SK-N-SH treated with all-trans-retinoic acid at 6 μM for 48 hours (cell line): Measurements from ENCODE around the gene TSPAN10.
"Not testable (repeated sequence)": the region's sequence is repeated elsewhere in the genome, so short reads cannot be mapped to it uniquely, and the experiment has no call there.

Experiments
- ATAC-seq: fragments of 200-7000 bp; cut with Tn5 transposase; 3 replicates; pipeline ENCODE4 v1.9.1; 2020; ENCODE audit warnings: mild to moderate bottlenecking, moderate library complexity
- ARNTL ChIP-seq: fragments of 450-650 bp; formaldehyde crosslinking; IDR thresholded peaks from 2 replicates; pipeline ENCODE4 v1.5.0; 2020; ENCODE audit warnings: low read depth, mild to moderate bottlenecking, moderate library complexity, borderline replicate concordance
- CREB5 ChIP-seq: fragments of 250-450 bp; sonication (Bioruptor Pico); IDR thresholded peaks from 2 replicates; pipeline ENCODE4 v1.5.1; 2020; ENCODE audit warnings: low read depth, mild to moderate bottlenecking, moderate library complexity
- CSDC2 ChIP-seq: fragments of 250-450 bp; sonication (Bioruptor Pico); IDR thresholded peaks from 2 replicates; pipeline ENCODE4 v1.5.0; 2020; ENCODE audit warnings: mild to moderate bottlenecking, moderate library complexity
- ESRRG ChIP-seq: fragments of 250-450 bp; sonication (Bioruptor Pico); IDR thresholded peaks from 2 replicates; pipeline ENCODE4 v1.6.1; 2021; ENCODE audit warnings: mild to moderate bottlenecking
- ISL1 ChIP-seq: fragments of 250-450 bp; sonication (Bioruptor Pico); IDR thresholded peaks from 2 replicates; pipeline ENCODE4 v2.1.2; 2022; ENCODE audit warnings: mild to moderate bottlenecking, moderate library complexity
- OSR1 ChIP-seq: fragments of 250-450 bp; sonication (Bioruptor Pico); IDR thresholded peaks from 2 replicates; pipeline ENCODE4 v1.8.0; 2022; ENCODE audit warnings: moderate library complexity, mild to moderate bottlenecking, inconsistent platforms
- POU6F1 ChIP-seq: fragments of 250-450 bp; sonication (Bioruptor Pico); IDR thresholded peaks from 2 replicates; pipeline ENCODE4 v1.8.0; 2021; ENCODE audit warnings: low read depth, mild to moderate bottlenecking, moderate library complexity, borderline replicate concordance
- PPARA ChIP-seq: fragments of 250-450 bp; sonication (Bioruptor Pico); IDR thresholded peaks from 2 replicates; pipeline ENCODE4 v1.5.0; 2020; ENCODE audit warnings: mild to moderate bottlenecking, borderline replicate concordance
- RARB ChIP-seq: fragments of 250-450 bp; sonication (Bioruptor Pico); IDR thresholded peaks from 2 replicates; pipeline ENCODE4 v1.8.0; 2021; ENCODE audit warnings: mild to moderate bottlenecking, moderate library complexity
- SNAI2 ChIP-seq: fragments of 250-450 bp; sonication (Bioruptor Pico); IDR thresholded peaks from 2 replicates; pipeline ENCODE4 v1.5.0; 2020; ENCODE audit warnings: mild to moderate bottlenecking, moderate library complexity
- TCF4 ChIP-seq: fragments of 250-450 bp; sonication (Bioruptor Pico); IDR thresholded peaks from 2 replicates; pipeline ENCODE4 v1.8.0; 2021; ENCODE audit warnings: mild to moderate bottlenecking, moderate library complexity, borderline replicate concordance
- TOX ChIP-seq: fragments of 250-450 bp; sonication (Bioruptor Pico); IDR thresholded peaks from 2 replicates; pipeline ENCODE4 v1.8.0; 2021; ENCODE audit warnings: mild to moderate bottlenecking, moderate library complexity, borderline replicate concordance
- TSHZ2 ChIP-seq: fragments of 250-450 bp; sonication (Bioruptor Pico); IDR thresholded peaks from 2 replicates; pipeline ENCODE4 v1.5.0; 2020; ENCODE audit warnings: mild to moderate bottlenecking, moderate library complexity
- ZC3H10 ChIP-seq: fragments of 250-450 bp; sonication (Bioruptor Pico); IDR thresholded peaks from 2 replicates; pipeline ENCODE4 v1.5.1; 2021; ENCODE audit warnings: mild to moderate bottlenecking, moderate library complexity
- ZFP3 ChIP-seq: fragments of 250-450 bp; sonication (Bioruptor Pico); IDR thresholded peaks from 2 replicates; pipeline ENCODE4 v1.5.0; 2020; ENCODE audit warnings: mild to moderate bottlenecking, moderate library complexity
- ZFP30 ChIP-seq: fragments of 450-650 bp; formaldehyde crosslinking; IDR thresholded peaks from 2 replicates; pipeline ENCODE4 v1.5.0; 2022; ENCODE audit warnings: mild to moderate bottlenecking, moderate library complexity
- ZNF565 ChIP-seq: fragments of 450-650 bp; formaldehyde crosslinking; conservative IDR thresholded peaks from 2 replicates; pipeline ENCODE4 v1.5.0; 2020; ENCODE audit warnings: low read depth, mild to moderate bottlenecking, moderate library complexity
- ZNF70 ChIP-seq: fragments of 450-650 bp; formaldehyde crosslinking; IDR thresholded peaks from 2 replicates; pipeline ENCODE4 v1.5.0; 2020; ENCODE audit warnings: mild to moderate bottlenecking, moderate library complexity
- ZNF8 ChIP-seq: fragments of 450-650 bp; formaldehyde crosslinking; IDR thresholded peaks from 2 replicates; pipeline ENCODE4 v1.5.0; 2020; ENCODE audit warnings: mild to moderate bottlenecking, moderate library complexity

The TSPAN10 gene

GRCh38 chr17:81615401-81615930 is 21.5 kb upstream of the TSPAN10 start:
- no peak for ATAC-seq
- TF ChIP-seq RARB (CRISPR knock-in tag), result no peak
- TF ChIP-seq ESRRG (CRISPR knock-in tag), result no peak
- no peak for TF ChIP-seq TOX
- no peak for TF ChIP-seq OSR1 (CRISPR knock-in tag)
- no peak for TF ChIP-seq ZNF565 (CRISPR knock-in tag)
- no peak for TF ChIP-seq CSDC2 (CRISPR knock-in tag)
- TF ChIP-seq, all 23 proteins: peak for 0

GRCh38 chr17:81616877-81617276 is 20.1 kb upstream of the TSPAN10 start:
- no peak; the same call in 2 of the 3 replicates for ATAC-seq
- no peak for TF ChIP-seq ZNF565 (CRISPR knock-in tag)
- TF ChIP-seq ESRRG (CRISPR knock-in tag), result no peak

GRCh38 chr17:81618307-81618706 is 18.7 kb upstream of the TSPAN10 start:
- not testable (repeated sequence) for ATAC-seq

- TF ChIP-seq TSHZ2 (CRISPR knock-in tag) (peak; percentile 37), ZNF8 (no peak)
- no peak for ATAC-seq
These were observed 15.4 kb upstream of the TSPAN10 start for GRCh38 chr17:81621494-81622130.

- ATAC-seq, result no peak
- TF ChIP-seq SNAI2 (CRISPR knock-in tag) (no peak), ZC3H10 (CRISPR knock-in tag) (no peak), ZNF565 (CRISPR knock-in tag) (no peak), ISL1 (CRISPR knock-in tag) (no peak), ZFP30 (CRISPR knock-in tag) (no peak), CREB5 (CRISPR knock-in tag) (no peak)
These were observed 6.7 kb upstream of the TSPAN10 start for GRCh38 chr17:81630274-81630673.

- ATAC-seq, result no peak
- TF ChIP-seq TSHZ2 (CRISPR knock-in tag), result no peak
- TF ChIP-seq PPARA (CRISPR knock-in tag), result no peak
- TF ChIP-seq ZFP3 (CRISPR knock-in tag), result no peak
- TF ChIP-seq TCF4 (CRISPR knock-in tag), result no peak
- no peak for TF ChIP-seq OSR1 (CRISPR knock-in tag)
- no peak for TF ChIP-seq ZNF565 (CRISPR knock-in tag)
- no peak for TF ChIP-seq ESRRG (CRISPR knock-in tag)
- no peak for TF ChIP-seq RARB (CRISPR knock-in tag)
- TF ChIP-seq ZNF8, result no peak
- TF ChIP-seq TOX, result no peak
- TF ChIP-seq CSDC2 (CRISPR knock-in tag), result no peak
- TF ChIP-seq ZFP30 (CRISPR knock-in tag), result no peak
- no peak for TF ChIP-seq CREB5 (CRISPR knock-in tag)
- no peak for TF ChIP-seq ZNF70 (CRISPR knock-in tag)
- TF ChIP-seq ARNTL (CRISPR knock-in tag), result no peak
- no peak for TF ChIP-seq ZC3H10 (CRISPR knock-in tag)
- TF ChIP-seq POU6F1 (CRISPR knock-in tag), result no peak
These were observed 5.5 kb upstream of the TSPAN10 start for GRCh38 chr17:81631482-81631881.
